HepG2 (cell line): ENCODE data around the gene SARS2. TPM values are rescaled to one million over a fixed set of nuclear protein-coding genes. Genes with fewer than 3 reads are reported as not detected.
A peak's percentile ranks its signal among the peaks of the same experiment; 100 is the strongest.

Experiments used
- EEA1 ChIP-seq: sonication (generic); formaldehyde crosslinking; IDR thresholded peaks from 2 replicates; pipeline ENCODE4 v1.5.1; 2020; ENCODE audit warnings: mild to moderate bottlenecking, missing genetic modification reagents, borderline replicate concordance
- HDAC1 ChIP-seq: sonication (generic); formaldehyde crosslinking; IDR thresholded peaks from 2 replicates; pipeline ENCODE4 v1.5.1; 2020; ENCODE audit warnings: mild to moderate bottlenecking, missing genetic modification reagents
- IRF2 ChIP-seq: IDR thresholded peaks from 2 replicates; pipeline ENCODE4 v1.6.1; 2018; ENCODE audit warnings: missing genetic modification reagents, missing compliant biosample characterization
- KDM5B ChIP-seq: sonication (generic); formaldehyde crosslinking; IDR thresholded peaks from 2 replicates; pipeline ENCODE4 v1.4.0; 2020; ENCODE audit warnings: missing genetic modification reagents, mild to moderate bottlenecking, borderline replicate concordance
- KLF11 ChIP-seq: IDR thresholded peaks from 2 replicates; pipeline ENCODE4 v1.6.1; 2016; ENCODE audit warnings: missing compliant biosample characterization
- MIXL1 ChIP-seq: IDR thresholded peaks from 2 replicates; pipeline ENCODE4 v1.6.1; 2016
- MYC ChIP-seq: sonication (generic); formaldehyde crosslinking; IDR thresholded peaks from 2 replicates; pipeline ENCODE4 v1.9.0; 2021; ENCODE audit warnings: missing genetic modification reagents, borderline replicate concordance
- POLR2G ChIP-seq: fragments of 200-400 bp; formaldehyde crosslinking; IDR thresholded peaks from 2 replicates; pipeline ENCODE4 v1.6.1; 2018; ENCODE audit warnings: mild to moderate bottlenecking, low read depth, low read length, moderate library complexity
- REL ChIP-seq: sonication (generic); formaldehyde crosslinking; conservative IDR thresholded peaks from 2 replicates; pipeline ENCODE4 v1.8.0; 2022; ENCODE audit warnings: mild to moderate bottlenecking, missing genetic modification reagents, moderate library complexity
- RFX1 ChIP-seq: fragments of 450-650 bp; IDR thresholded peaks from 2 replicates; pipeline ENCODE4 v1.6.1; 2017
- RXRB ChIP-seq: IDR thresholded peaks from 2 replicates; pipeline ENCODE4 v1.6.1; 2016; ENCODE audit warnings: borderline replicate concordance, missing genetic modification reagents, missing compliant biosample characterization
- STAT5B ChIP-seq: sonication (generic); formaldehyde crosslinking; IDR thresholded peaks from 2 replicates; pipeline ENCODE4 v1.4.0; 2020; ENCODE audit warnings: missing genetic modification reagents
- TBX3 ChIP-seq: fragments of 450-650 bp; IDR thresholded peaks from 2 replicates; pipeline ENCODE4 v1.6.1; 2017; ENCODE audit warnings: antibody characterized with exemption, mild to moderate bottlenecking, inconsistent platforms, borderline replicate concordance
- ZNF660 ChIP-seq: sonication (generic); formaldehyde crosslinking; IDR thresholded peaks from 2 replicates; pipeline ENCODE4 v1.5.1; 2020; ENCODE audit warnings: mild to moderate bottlenecking, low read depth, missing genetic modification reagents, borderline replicate concordance
- ZNF7 ChIP-seq: IDR thresholded peaks from 2 replicates; pipeline ENCODE4 v1.6.1; 2016; ENCODE audit warnings: missing biosample characterization, missing genetic modification reagents
- ZNF713 ChIP-seq: sonication (generic); formaldehyde crosslinking; IDR thresholded peaks from 2 replicates; pipeline ENCODE4 v1.4.0; 2020; ENCODE audit warnings: mild to moderate bottlenecking, missing genetic modification reagents
- ZNF788 ChIP-seq: sonication (generic); formaldehyde crosslinking; IDR thresholded peaks from 2 replicates; pipeline ENCODE4 v1.5.0; 2020; ENCODE audit warnings: mild to moderate bottlenecking, missing genetic modification reagents, borderline replicate concordance
- polyA plus RNA-seq, 8 experiments: library from polyadenylated mRNA; depleted of rRNA in 3 of 8; stranded (reverse) in 7 of 8; unstranded in 1 of 8; fragments of >200 nt; fragmentation: Illumina TruSeq in 4 of 8; extraction: Trizol in 4 of 8; gene quantifications; 2 replicates each; pipeline versions ENCODE4 v1.2.1 to v1.2.3, GENCODE V29; 2011 to 2016; ENCODE audit warnings: low read depth in 4 of 8, missing spikeins in 1 of 8, mixed read lengths in 1 of 8; ENCODE audit not compliant: insufficient read depth in 1 of 8
- total RNA-seq, 5 experiments: library from RNA; depleted of rRNA; stranded (reverse); fragments of >200 nt; fragmentation: Illumina TruSeq; extraction: Trizol; gene quantifications; 2 replicates each; pipeline ENCODE4 v1.2.3, GENCODE V29; 2016; ENCODE audit warnings: low read depth in 1 of 5
- TF ChIP-seq, protein P1 (sequence below): sonication (generic); formaldehyde crosslinking; IDR thresholded peaks from 2 replicates; pipeline ENCODE4 v1.4.0; 2020; ENCODE audit warnings: missing genetic modification reagents
- TF ChIP-seq, protein P2 (sequence below): sonication (generic); formaldehyde crosslinking; IDR thresholded peaks from 2 replicates; pipeline ENCODE4 v1.4.0; 2020; ENCODE audit warnings: missing genetic modification reagents, mild to moderate bottlenecking, borderline replicate concordance
- TF ChIP-seq, protein P3 (sequence below): sonication (generic); formaldehyde crosslinking; conservative IDR thresholded peaks from 2 replicates; pipeline ENCODE4 v1.8.0; 2022; ENCODE audit warnings: low read depth, missing genetic modification reagents
- TF ChIP-seq, protein P4 (sequence below): sonication (generic); formaldehyde crosslinking; IDR thresholded peaks from 2 replicates; pipeline ENCODE4 v1.5.0; 2020; ENCODE audit warnings: mild to moderate bottlenecking, low read depth, missing genetic modification reagents, borderline replicate concordance

SARS2 gene
- total and polyA plus RNA-seq, 2 of the 13 experiments (the other 11 are each of a cell fraction or from before 2014, with no cell fraction given), result 40.0 to 48.6 TPM

DNA sequence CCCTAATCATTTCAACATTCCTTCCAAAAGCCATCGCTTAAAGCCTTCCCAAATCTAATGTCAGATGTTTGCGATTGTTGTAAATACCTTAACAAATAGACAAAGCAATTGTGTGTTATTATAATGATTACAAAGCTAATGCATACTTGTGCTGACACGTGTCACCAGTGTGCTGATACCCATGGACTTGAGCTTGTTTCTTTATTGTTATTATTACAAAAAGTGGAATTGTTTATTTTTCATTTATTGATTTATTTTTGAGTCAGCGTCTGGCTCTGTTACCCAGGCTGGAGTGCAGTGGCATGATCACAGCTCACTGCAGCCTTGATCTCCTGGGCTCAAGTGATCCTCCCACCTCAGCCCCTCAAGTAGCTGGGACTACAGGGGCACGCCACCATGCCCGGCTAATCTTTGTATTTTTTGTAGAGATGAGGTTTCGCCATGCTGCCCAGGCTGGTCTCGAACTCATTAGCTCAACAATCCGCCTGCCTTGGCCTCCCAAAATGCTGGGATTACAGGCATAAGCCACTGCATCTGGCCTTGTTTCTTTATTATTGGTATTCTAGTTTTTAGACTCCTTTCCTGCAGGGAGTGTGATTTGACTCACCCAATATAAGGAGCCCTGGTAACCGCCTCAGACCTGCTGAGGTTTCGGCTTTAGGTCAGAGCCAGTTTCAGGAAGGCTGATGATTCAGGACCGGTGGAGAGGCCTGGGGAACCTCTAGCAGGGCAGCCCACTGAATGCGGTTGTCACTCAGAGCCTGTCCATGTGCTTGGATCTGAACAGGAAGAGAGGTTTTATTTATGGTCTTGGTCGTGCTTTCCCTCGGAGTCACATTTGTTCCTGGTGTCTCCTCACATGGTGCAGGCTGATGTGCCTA lies 47.1 kb upstream of the SARS2 start (continued):
- TF ChIP-seq RXRB (CRISPR knock-in tag) (no peak), ZNF788 (CRISPR knock-in tag) (no peak), RFX1 (no peak), REL (CRISPR knock-in tag) (no peak), EEA1 (CRISPR knock-in tag) (no peak), ZNF713 (no peak), ZNF660 (CRISPR knock-in tag) (no peak), STAT5B (CRISPR knock-in tag) (0 out of 2 replicates have a peak, but pooled peaks have one; percentile 23), IRF2 (CRISPR knock-in tag) (no peak), TBX3 (no peak), KDM5B (CRISPR knock-in tag) (no peak), POLR2G (no peak), MYC (CRISPR knock-in tag) (peak; percentile 57; the same call in 1 of the 2 replicates), ZNF7 (CRISPR knock-in tag) (no peak), MIXL1 (CRISPR knock-in tag) (0 out of 2 replicates have a peak, but pooled peaks have one; percentile 18), HDAC1 (CRISPR knock-in tag) (0 out of 2 replicates have a peak, but pooled peaks have one; percentile 14), KLF11 (no peak)
- TF ChIP-seq, protein P1, sequence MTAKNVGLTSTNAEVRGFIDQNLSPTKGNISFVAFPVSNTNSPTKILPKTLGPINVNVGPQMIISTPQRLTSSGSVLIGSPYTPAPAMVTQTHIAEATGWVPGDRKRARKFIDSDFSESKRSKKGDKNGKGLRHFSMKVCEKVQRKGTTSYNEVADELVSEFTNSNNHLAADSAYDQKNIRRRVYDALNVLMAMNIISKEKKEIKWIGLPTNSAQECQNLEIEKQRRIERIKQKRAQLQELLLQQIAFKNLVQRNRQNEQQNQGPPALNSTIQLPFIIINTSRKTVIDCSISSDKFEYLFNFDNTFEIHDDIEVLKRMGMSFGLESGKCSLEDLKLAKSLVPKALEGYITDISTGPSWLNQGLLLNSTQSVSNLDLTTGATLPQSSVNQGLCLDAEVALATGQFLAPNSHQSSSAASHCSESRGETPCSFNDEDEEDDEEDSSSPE, result no peak
- TF ChIP-seq, protein P2, sequence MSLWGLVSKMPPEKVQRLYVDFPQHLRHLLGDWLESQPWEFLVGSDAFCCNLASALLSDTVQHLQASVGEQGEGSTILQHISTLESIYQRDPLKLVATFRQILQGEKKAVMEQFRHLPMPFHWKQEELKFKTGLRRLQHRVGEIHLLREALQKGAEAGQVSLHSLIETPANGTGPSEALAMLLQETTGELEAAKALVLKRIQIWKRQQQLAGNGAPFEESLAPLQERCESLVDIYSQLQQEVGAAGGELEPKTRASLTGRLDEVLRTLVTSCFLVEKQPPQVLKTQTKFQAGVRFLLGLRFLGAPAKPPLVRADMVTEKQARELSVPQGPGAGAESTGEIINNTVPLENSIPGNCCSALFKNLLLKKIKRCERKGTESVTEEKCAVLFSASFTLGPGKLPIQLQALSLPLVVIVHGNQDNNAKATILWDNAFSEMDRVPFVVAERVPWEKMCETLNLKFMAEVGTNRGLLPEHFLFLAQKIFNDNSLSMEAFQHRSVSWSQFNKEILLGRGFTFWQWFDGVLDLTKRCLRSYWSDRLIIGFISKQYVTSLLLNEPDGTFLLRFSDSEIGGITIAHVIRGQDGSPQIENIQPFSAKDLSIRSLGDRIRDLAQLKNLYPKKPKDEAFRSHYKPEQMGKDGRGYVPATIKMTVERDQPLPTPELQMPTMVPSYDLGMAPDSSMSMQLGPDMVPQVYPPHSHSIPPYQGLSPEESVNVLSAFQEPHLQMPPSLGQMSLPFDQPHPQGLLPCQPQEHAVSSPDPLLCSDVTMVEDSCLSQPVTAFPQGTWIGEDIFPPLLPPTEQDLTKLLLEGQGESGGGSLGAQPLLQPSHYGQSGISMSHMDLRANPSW (CRISPR knock-in tag), result no peak
- TF ChIP-seq, protein P3, sequence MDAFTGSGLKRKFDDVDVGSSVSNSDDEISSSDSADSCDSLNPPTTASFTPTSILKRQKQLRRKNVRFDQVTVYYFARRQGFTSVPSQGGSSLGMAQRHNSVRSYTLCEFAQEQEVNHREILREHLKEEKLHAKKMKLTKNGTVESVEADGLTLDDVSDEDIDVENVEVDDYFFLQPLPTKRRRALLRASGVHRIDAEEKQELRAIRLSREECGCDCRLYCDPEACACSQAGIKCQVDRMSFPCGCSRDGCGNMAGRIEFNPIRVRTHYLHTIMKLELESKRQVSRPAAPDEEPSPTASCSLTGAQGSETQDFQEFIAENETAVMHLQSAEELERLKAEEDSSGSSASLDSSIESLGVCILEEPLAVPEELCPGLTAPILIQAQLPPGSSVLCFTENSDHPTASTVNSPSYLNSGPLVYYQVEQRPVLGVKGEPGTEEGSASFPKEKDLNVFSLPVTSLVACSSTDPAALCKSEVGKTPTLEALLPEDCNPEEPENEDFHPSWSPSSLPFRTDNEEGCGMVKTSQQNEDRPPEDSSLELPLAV, result no peak
- TF ChIP-seq, protein P4, sequence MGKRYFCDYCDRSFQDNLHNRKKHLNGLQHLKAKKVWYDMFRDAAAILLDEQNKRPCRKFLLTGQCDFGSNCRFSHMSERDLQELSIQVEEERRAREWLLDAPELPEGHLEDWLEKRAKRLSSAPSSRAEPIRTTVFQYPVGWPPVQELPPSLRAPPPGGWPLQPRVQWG (CRISPR knock-in tag), result no peak
